Transverse colon (tissue), 4 donors: ENCODE results near the gene IGSF9.

Experiments
- CTCF ChIP-seq, 5 experiments: fragments of 200-600 bp in 3 of 5; fragments of 450-650 bp in 2 of 5; sonication (generic) in 3 of 5; IDR thresholded peaks; 1 replicate in 2 of 5; 2 replicates in 3 of 5; pipeline ENCODE4 v1.5.1; 2016 to 2017; ENCODE audit warnings: antibody characterized with exemption in 5 of 5, inconsistent platforms in 3 of 5, mild to moderate bottlenecking in 2 of 5, moderate library complexity in 1 of 5
- POLR2A ChIP-seq: fragments of 450-650 bp; IDR thresholded peaks from one replicate; pipeline ENCODE4 v1.6.1; 2016; ENCODE audit warnings: antibody characterized with exemption, mild to moderate bottlenecking, moderate library complexity
- POLR2AphosphoS5 ChIP-seq, 3 donors: sonication (generic); formaldehyde crosslinking; IDR thresholded peaks; one replicate each; pipeline ENCODE4 v1.6.1; 2016; ENCODE audit warnings: antibody characterized with exemption in 3 of 3

GRCh38 chr1:159939678-159940002, 5.8 kb downstream of the IGSF9 start:
- no peak for TF ChIP-seq POLR2A
- TF ChIP-seq POLR2AphosphoS5 (IDR thresholded peaks at IDR 0.05), result peak in 1 of 3 donors; percentile 18
- no peak for TF ChIP-seq CTCF (IDR thresholded peaks at IDR 0.05)
